ENCODE results near the gene LRRIQ4.

Gene LRRIQ4

GRCh38 chr3:169861871-169862270 lies 49.2 kb downstream of the LRRIQ4 start:
- no peak for DNase-seq

DNA sequence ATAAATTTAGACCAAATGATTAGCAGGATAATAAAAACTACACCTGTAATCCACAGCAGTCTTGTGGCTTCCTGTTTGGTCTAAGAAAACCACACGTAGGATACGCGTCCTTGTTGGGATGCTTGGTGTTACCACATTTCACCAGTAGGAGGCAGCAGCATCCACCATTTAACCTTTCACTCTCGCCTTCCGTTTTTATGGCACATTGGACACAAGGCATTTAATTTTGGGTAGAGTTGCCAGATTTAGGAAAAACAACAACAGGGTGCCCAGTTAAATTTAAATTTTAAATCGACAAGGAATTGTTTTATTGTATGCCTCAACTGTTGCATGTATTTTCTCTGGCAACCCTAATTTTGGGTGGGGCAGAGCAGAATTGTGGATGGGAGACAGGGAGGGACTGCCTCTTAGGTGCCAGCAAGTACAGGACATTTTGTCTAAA lies 50.8 kb downstream of the LRRIQ4 start:
- DNase-seq: peak; percentile 50

DNA sequence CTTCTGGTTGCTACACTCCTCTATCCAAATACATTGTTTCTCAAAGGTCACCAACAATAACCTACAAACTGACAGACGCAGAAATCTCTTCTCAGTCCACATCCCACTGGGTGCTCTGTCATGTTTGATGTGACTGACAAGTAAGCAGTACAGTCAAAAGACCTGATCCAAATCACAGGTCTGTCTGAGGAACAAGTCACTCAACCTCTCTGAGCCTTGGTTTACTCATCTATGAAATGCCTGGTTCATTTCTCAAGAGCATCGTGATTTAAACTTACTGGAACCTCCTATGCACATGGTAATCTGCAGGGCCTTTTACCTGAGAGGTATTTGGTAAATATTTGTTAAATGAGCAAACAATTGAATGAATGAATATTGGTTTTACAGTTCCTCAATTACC lies 51.6 kb downstream of the LRRIQ4 start:
- no peak for DNase-seq

DNA sequence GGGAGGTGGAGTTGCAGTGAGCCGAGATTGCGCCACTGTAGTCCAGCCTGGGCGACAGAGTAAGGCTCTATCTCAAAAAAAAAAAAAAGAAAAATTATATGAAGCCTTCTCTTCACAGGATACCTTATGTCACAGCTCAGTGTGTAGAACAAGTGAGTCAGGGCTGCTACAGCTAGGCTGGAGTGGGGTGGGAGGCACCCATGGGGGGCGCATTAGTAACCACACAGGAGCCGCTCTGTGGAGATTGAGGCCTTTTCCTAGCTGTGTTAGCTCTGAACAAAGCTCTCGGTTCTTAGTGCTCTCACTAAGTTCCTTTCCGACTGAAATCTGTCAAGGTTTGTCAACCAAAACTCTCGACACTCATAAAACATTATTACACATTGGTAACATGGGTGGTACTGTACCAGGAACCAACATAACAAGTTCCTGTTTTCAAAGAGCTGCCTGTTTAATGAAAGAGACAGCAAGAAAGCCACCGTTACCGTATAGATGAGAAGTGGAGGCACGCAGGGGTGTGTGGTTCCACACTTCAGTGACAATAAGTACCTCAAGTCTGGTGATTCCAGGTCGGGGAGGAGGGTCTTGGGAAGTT lies 52.6 kb downstream of the LRRIQ4 start:
- no peak for DNase-seq

- no peak for DNase-seq
Measured at GRCh38 chr3:169867584-169868210, 55.0 kb downstream of the LRRIQ4 start.

GRCh38 chr3:169868369-169868768 lies 55.7 kb downstream of the LRRIQ4 start:
- no peak for DNase-seq

DNA sequence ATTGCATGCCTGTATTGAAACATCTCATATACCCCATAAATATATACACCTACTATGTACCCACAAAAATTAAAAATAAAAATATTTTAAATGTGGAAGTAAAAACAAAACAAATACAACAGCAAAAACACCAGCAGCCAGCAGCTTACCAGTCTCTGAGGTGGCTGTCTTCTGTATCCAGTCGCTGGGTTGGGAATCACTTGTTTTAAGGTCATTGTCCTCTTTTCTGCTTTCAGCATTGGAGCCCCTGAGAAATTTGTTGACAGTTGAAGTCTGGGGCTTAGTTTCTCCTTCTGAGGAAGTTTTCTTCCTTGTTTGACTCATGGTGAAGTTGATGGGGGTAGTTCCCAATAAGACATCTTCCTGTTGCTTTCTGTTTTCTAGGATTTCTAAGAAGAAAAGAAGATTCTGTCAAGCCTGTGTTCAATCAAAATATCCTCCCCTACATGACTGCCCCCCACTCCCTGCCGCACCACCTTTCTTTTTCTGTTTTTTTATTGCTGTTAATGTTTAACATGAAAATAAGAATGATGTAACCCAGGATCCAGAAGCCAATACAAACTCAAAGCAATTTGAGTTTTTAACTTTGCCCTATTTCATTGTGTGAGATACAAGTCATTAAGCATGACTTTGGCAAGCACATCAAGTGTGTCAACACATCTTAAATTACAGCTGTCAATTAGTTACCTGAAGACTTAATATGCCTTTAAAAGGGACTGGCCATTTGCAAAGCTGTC lies 57.0 kb downstream of the LRRIQ4 start, which contains the start of gene LRRC31:
LRRC31 (minus strand) TSS at position 452 of the 737 bp plus-strand sequence; CDS start at position 324, 128 bp downstream.
- no peak for DNase-seq

GRCh38 chr3:169871129-169871886 lies 58.6 kb downstream of the LRRIQ4 start:
- DNase-seq: no peak

DNA sequence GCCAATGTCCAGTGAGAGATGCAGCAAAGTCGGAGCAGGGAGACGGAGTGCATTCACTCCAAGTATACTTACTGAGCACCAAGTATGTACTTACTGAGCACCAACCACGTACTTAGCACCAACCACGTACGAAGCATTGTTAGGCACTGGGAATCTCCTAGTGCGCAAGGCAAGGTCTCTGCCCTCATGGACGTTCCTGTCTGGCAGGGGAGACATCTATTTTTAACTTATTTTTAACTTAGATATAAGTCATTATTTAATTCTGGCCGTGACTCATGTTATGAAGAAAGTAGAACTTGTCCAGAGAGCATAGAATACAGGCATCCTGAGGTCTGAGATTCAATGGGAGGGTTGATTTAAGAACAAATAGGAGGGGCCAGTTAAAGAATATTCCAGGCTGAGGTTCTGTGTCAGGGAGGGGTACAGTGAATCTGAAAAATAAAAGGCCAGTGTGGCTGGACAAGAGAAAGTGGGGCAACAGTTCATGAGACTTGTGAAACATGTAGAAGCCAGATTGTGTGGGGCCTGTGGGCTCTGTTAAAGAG lies 66.4 kb downstream of the LRRIQ4 start:
- no peak for DNase-seq

GRCh38 chr3:169879845-169880575 lies 67.3 kb downstream of the LRRIQ4 start:
- no peak for DNase-seq

DNA sequence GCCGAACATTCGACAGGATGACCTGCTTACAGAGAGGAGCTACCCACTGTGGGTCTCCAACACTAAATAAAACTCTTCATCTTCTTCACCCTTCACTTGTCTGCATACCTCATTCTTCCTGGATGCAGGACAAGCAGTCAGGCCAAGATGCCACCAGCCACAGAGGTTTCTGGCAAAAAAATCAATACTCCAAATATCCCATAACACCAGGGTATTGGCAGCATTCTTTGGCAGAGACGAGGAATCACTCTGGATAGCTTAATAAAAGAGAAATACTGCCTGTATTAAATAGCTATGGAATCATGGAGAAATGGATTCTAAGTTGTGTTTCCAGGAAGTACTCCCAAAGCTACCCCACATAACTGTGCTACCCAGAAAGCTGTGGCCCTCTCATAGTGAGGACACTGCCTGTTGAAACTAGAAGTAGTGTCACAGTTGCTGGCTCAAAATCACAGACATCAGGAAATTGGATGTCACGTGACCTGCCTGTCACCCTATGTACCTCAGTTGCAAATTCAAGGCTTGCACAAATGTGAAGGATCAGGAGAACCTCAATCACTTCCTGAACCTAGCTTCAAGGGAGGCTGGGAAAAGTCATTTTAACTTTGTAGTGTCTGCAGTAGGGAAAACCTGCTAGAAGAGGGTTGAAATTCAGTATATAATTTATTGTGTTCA lies 68.0 kb downstream of the LRRIQ4 start:
- no peak for DNase-seq

GRCh38 chr3:169886671-169887070 lies 74.0 kb downstream of the LRRIQ4 start:
- peak; percentile 26 for DNase-seq
